Lung (tissue), 12 donors: ENCODE data around the gene ZFYVE28. TPM values are rescaled to one million over a fixed set of nuclear protein-coding genes. Genes with fewer than 3 reads are reported as not detected.
"Not testable (repeated sequence)": the region's sequence is repeated elsewhere in the genome, so short reads cannot be mapped to it uniquely, and the experiment has no call there.

Source experiments
- ATAC-seq: fragments of 200-7000 bp; cut with Tn5 transposase; one replicate; pipeline ENCODE4 v1.9.1; 2020; ENCODE audit warnings: moderate number of reproducible peaks; ENCODE audit not compliant: insufficient read depth, low FRiP score
- DNase-seq, 3 donors: peaks; one replicate each; pipeline ENCODE4 v3.0.0-alpha.2; 2013 to 2017
- H3K27ac ChIP-seq, 2 donors: one replicate each; pipeline ENCODE4 v1.5.1; 2013; ENCODE audit warnings: mild to moderate bottlenecking in 2 of 2, moderate library complexity in 2 of 2, control low read depth in 1 of 2, inconsistent platforms in 1 of 2, low read depth in 1 of 2, low read length in 1 of 2
- H3K27me3 ChIP-seq, 3 donors: one replicate each; pipeline ENCODE4 v1.5.1; 2013; ENCODE audit warnings: low read length in 2 of 3; ENCODE audit not compliant: control insufficient read depth in 3 of 3, insufficient read depth in 3 of 3
- H3K36me3 ChIP-seq, 4 donors: one replicate each; pipeline ENCODE4 v1.5.1; 2013; ENCODE audit warnings: low read length in 4 of 4, mild to moderate bottlenecking in 1 of 4, moderate library complexity in 1 of 4; ENCODE audit not compliant: control insufficient read depth in 4 of 4, insufficient read depth in 4 of 4
- H3K4me1 ChIP-seq, 5 donors: one replicate each; pipeline ENCODE4 v1.5.1; 2013; ENCODE audit warnings: low read length in 5 of 5, mild to moderate bottlenecking in 2 of 5, moderate library complexity in 1 of 5; ENCODE audit not compliant: control insufficient read depth in 5 of 5, insufficient read depth in 5 of 5
- H3K4me3 ChIP-seq: one replicate; pipeline ENCODE4 v1.5.1; 2013; ENCODE audit warnings: mild to moderate bottlenecking, control low read depth, moderate library complexity
- H3K9ac ChIP-seq, 2 donors: one replicate each; pipeline ENCODE4 v1.5.1; 2013; ENCODE audit warnings: low read length in 2 of 2, control low read depth in 1 of 2; ENCODE audit not compliant: insufficient read depth in 1 of 2
- H3K9me3 ChIP-seq, 4 donors: one replicate each; pipeline ENCODE4 v1.5.1; 2013; ENCODE audit warnings: low read length in 3 of 4, mild to moderate bottlenecking in 1 of 4, moderate library complexity in 1 of 4; ENCODE audit not compliant: control insufficient read depth in 4 of 4, insufficient read depth in 3 of 4
- CTCF ChIP-seq: IDR thresholded peaks from 2 replicates; pipeline ENCODE4 v1.5.1; 2012; ENCODE audit warnings: mild to moderate bottlenecking; ENCODE audit errors: control extremely low read depth, extremely low read depth
- WGBS, 2 donors: extraction: QIAGEN DNeasy Blood & Tissue Kit; methylation state at CpG; one replicate each; pipeline ENCODE4 v1.1.7; 2013; 5-methylcytosine and 5-hydroxymethylcytosine counted together
- polyA plus RNA-seq, 2 donors: library from polyadenylated mRNA; stranded (reverse); fragments of 200-250 nt; gene quantifications; one replicate each; pipeline ENCODE4 v1.2.1, GENCODE V29; 2013
- total RNA-seq, 2 donors: library from RNA; depleted of rRNA in 1 of 2; stranded (reverse); fragments of >200 nt in 1 of 2; gene quantifications; one replicate each; pipeline ENCODE4 v1.2.1, GENCODE V29; 2014 to 2021
- donor health status: control.
- donor health status: control.
- donor health status: Bipolar disorder and iron deficiency.
- donor health status: healthy.
- donor health status: DM: yes; HTN: yes; CAD: no.

ZFYVE28 gene
- total and polyA plus RNA-seq, 4 donors: 6.8 to 10.3 (median 7.6) TPM

GRCh38 chr4:2236944-2237666, 181.3 kb downstream of the ZFYVE28 start:
- Histone ChIP-seq H3K27ac (no peak overlapping the region), H3K36me3 (peaks cover 3 to 14% (median 5%) of the 10 kb centered on the region in 4 donors), H3K9ac (no peak overlapping the region), H3K4me1 (peaks cover 0 to 28% (median 9%) of the 10 kb centered on the region in 5 donors), H3K27me3 (no peaks in the 10 kb centered on the region), H3K9me3 (no peaks in the 10 kb centered on the region), H3K4me3 (no peak overlapping the region)
- no peak for TF ChIP-seq CTCF
- DNase-seq (no peak), ATAC-seq (no peak)
- 53 to 67% methylated on average over 3 of the region's 3 CpGs for WGBS, 2 donors

GRCh38 chr4:2231082-2231481, 187.4 kb downstream of the ZFYVE28 start:
- TF ChIP-seq CTCF: no peak
- no peak for ATAC-seq

GRCh38 chr4:2226261-2226660, 192.2 kb downstream of the ZFYVE28 start:
- Histone ChIP-seq H3K4me3 (no peak overlapping the region), H3K9ac (no peak overlapping the region), H3K9me3 (no peaks in the 10 kb centered on the region), H3K36me3 (peaks cover 3 to 7% (median 5%) of the 10 kb centered on the region in 4 donors), H3K4me1 (no peaks in the 10 kb centered on the region), H3K27me3 (no peaks in the 10 kb centered on the region), H3K27ac (no peak overlapping the region)
- WGBS, 2 donors: 84 to 90% methylated on average over 2 of the region's 2 CpGs
- no peak for TF ChIP-seq CTCF
- ATAC-seq (no peak), DNase-seq (no peak)

More at GRCh38 chr4:2231082-2231481, 187.4 kb downstream of the ZFYVE28 start:
- H3K4me1 ChIP-seq: no peaks in the 10 kb centered on the region
- WGBS, 2 donors: 98 to 100% methylated on average over 6 of the region's 6 CpGs
- H3K27me3 ChIP-seq: no peaks in the 10 kb centered on the region
- H3K4me3 ChIP-seq: no peak overlapping the region
- no peaks in the 10 kb centered on the region for H3K9me3 ChIP-seq
- no peak overlapping the region for H3K9ac ChIP-seq
- H3K36me3 ChIP-seq: peaks cover 1 to 12% (median 6%) of the 10 kb centered on the region in 4 donors
- no peak for DNase-seq
- no peak overlapping the region for H3K27ac ChIP-seq

GRCh38 chr4:2222838-2223237, 195.6 kb downstream of the ZFYVE28 start:
- DNase-seq: peak in 1 of 3 donors; percentile 40
- no peak for ATAC-seq
- H3K9me3 ChIP-seq: no peaks in the 10 kb centered on the region
- no peaks in the 10 kb centered on the region for H3K27me3 ChIP-seq
- no peak for TF ChIP-seq CTCF
- WGBS, 2 donors: 84 to 97% methylated on average over 2 of the region's 2 CpGs
- H3K9ac ChIP-seq: no peak overlapping the region
- no peak overlapping the region for H3K4me3 ChIP-seq
- peaks cover 0 to 6% (median 3%) of the 10 kb centered on the region in 4 donors for H3K36me3 ChIP-seq
- no peaks in the 10 kb centered on the region for H3K4me1 ChIP-seq
- no peak overlapping the region for H3K27ac ChIP-seq

- not testable (repeated sequence) for H3K27ac ChIP-seq, H3K4me3 ChIP-seq, H3K36me3 ChIP-seq, DNase-seq, ATAC-seq, H3K4me1 ChIP-seq, H3K9ac ChIP-seq, H3K9me3 ChIP-seq, H3K27me3 ChIP-seq
- WGBS, 2 donors: 71 to 78% methylated on average over 4 of the region's 4 CpGs
Measured at GRCh38 chr4:2221378-2221777, 197.1 kb downstream of the ZFYVE28 start.
